SK-N-MC (cell line): Measurements from ENCODE around the gene RCOR3.

ENCODE experiments used
- DNase-seq: peaks from one replicate; pipeline ENCODE4 v3.0.0-alpha.2; 2011; ENCODE audit warnings: low read depth, low spot score
- H3K27ac ChIP-seq: fragments of 200-600 bp; sonication (generic); 2 replicates; pipeline ENCODE4 v1.5.1; 2016; ENCODE audit warnings: mixed run types
- H3K36me3 ChIP-seq: fragments of 200-600 bp; sonication (generic); 2 replicates; pipeline ENCODE4 v1.6.1; 2017; ENCODE audit warnings: antibody characterized with exemption, low read length, mixed read lengths; ENCODE audit not compliant: insufficient read depth
- H3K4me3 ChIP-seq: fragments of 200-600 bp; sonication (generic); 2 replicates; pipeline ENCODE4 v1.5.1; 2016
- H3K9ac ChIP-seq: fragments of 200-600 bp; sonication (generic); 2 replicates; pipeline ENCODE4 v1.8.0; 2017; ENCODE audit warnings: mixed run types, mixed read lengths; ENCODE audit not compliant: insufficient read length
- H3K9me3 ChIP-seq: fragments of 200-600 bp; sonication (generic); 2 replicates; pipeline ENCODE4 v1.6.1; 2017; ENCODE audit warnings: low read depth, mild to moderate bottlenecking, antibody characterized with exemption, low read length, moderate library complexity, mixed read lengths
- EZH2 ChIP-seq: fragments of 200-600 bp; sonication (generic); IDR thresholded peaks from one replicate; pipeline ENCODE4 v1.6.1; 2017; ENCODE audit warnings: antibody characterized with exemption
- FOXP2 ChIP-seq: optimal IDR thresholded peaks from 2 replicates; pipeline ENCODE3; 2011; ENCODE audit warnings: mild to moderate bottlenecking, moderate library complexity; ENCODE audit not compliant: insufficient read depth; ENCODE audit errors: extremely low read length, control extremely low read depth
- POLR2AphosphoS5 ChIP-seq: IDR thresholded peaks from 2 replicates; pipeline ENCODE4 v1.6.1; 2012; ENCODE audit warnings: mild to moderate bottlenecking, low read depth, low read length, borderline replicate concordance

The RCOR3 gene

DNA sequence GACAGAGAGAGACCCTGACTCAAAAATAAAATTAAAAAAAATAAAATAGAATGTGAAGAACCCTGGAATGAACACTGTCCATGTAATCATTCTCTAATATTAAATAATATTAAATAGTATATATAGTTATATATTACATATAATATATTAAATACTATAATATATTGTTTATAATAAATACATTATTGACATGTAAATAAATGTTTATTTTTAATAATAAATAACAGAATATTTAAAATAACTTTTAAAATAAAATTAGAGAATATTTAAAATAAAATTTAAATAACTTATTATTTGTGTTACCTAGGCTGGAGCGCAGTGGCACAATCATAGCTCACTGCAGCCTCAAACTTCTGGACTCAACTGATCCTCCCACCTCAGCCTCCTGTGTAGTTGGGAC, 99.5 kb downstream of the RCOR3 start:
- Histone ChIP-seq H3K9me3 (no peaks in the 10 kb centered on the region), H3K36me3 (no peaks in the 10 kb centered on the region), H3K27ac (no peak overlapping the region), H3K9ac (no peak overlapping the region), H3K4me3 (no peak overlapping the region)
- no peak for DNase-seq
- TF ChIP-seq POLR2AphosphoS5, result no peak
- TF ChIP-seq FOXP2, result no peak
- TF ChIP-seq EZH2, result no peak

DNA sequence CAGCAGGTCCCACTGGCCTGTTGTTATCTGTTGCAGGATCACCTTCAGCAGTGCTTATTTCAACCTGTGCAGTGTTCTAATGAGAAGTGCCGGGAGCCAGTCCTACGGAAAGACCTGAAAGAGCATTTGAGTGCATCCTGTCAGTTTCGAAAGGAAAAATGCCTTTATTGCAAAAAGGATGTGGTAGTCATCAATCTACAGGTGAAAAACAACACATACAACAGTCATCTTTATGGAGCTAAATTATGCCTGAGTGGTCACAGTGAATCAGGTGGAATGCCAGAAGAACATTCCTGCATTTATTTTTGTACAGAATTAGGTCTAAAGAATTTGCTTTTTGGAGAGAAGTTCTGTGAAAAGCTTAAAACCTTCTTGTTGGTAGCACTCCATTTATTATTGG, 100.7 kb downstream of the RCOR3 start:
- no peaks in the 10 kb centered on the region for H3K36me3 ChIP-seq
- H3K4me3 ChIP-seq, result no peak overlapping the region
- no peak overlapping the region for H3K27ac ChIP-seq
- no peak for DNase-seq
- no peak for TF ChIP-seq POLR2AphosphoS5
- TF ChIP-seq FOXP2, result no peak
- no peak for TF ChIP-seq EZH2
- no peak overlapping the region for H3K9ac ChIP-seq
- H3K9me3 ChIP-seq, result no peaks in the 10 kb centered on the region

- Histone ChIP-seq H3K27ac (no peak overlapping the region), H3K9ac (no peak overlapping the region), H3K4me3 (no peak overlapping the region), H3K36me3 (no peaks in the 10 kb centered on the region), H3K9me3 (no peaks in the 10 kb centered on the region)
- TF ChIP-seq FOXP2 (no peak), EZH2 (no peak), POLR2AphosphoS5 (no peak)
- DNase-seq, result no peak
Observed at GRCh38 chr1:211361202-211361601, 102.0 kb downstream of the RCOR3 start.
